Putamen (tissue), 1 donor: Measurements from ENCODE around the gene ILK.
A peak's percentile ranks its signal among the peaks of the same experiment; 100 is the strongest.

ENCODE experiments used
- DNase-seq: peaks from one replicate; pipeline ENCODE4 v3.0.0-alpha.2; 2016; ENCODE audit warnings: low spot score

ILK gene

GRCh38 chr11:6636480-6636879, 32.9 kb downstream of the ILK start:
- DNase-seq = no peak

GRCh38 chr11:6637871-6638270, 34.3 kb downstream of the ILK start:
- no peak for DNase-seq

- no peak for DNase-seq
Measured at GRCh38 chr11:6638429-6638828, 34.9 kb downstream of the ILK start.

GRCh38 chr11:6640036-6640984, 36.7 kb downstream of the ILK start:
- no peak for DNase-seq

- DNase-seq = peak; percentile 70
Measured at GRCh38 chr11:6640985-6641701, 37.6 kb downstream of the ILK start.

- no peak for DNase-seq
Measured at GRCh38 chr11:6642957-6643356, 39.4 kb downstream of the ILK start.

- DNase-seq = no peak
Measured at GRCh38 chr11:6646071-6646470, 42.5 kb downstream of the ILK start.

- DNase-seq = no peak
Measured at GRCh38 chr11:6646576-6646917, 43.0 kb downstream of the ILK start.

- no peak for DNase-seq
Measured at GRCh38 chr11:6646918-6647679, 43.5 kb downstream of the ILK start.

GRCh38 chr11:6647836-6648235, 44.3 kb downstream of the ILK start:
- no peak for DNase-seq

- DNase-seq = no peak
Measured at GRCh38 chr11:6648501-6648900, 44.9 kb downstream of the ILK start.

GRCh38 chr11:6650104-6650503, 46.5 kb downstream of the ILK start:
- DNase-seq = no peak

- no peak for DNase-seq
Measured at GRCh38 chr11:6650980-6651379, 47.4 kb downstream of the ILK start.

GRCh38 chr11:6652182-6652581, 48.6 kb downstream of the ILK start:
- DNase-seq = no peak

GRCh38 chr11:6653097-6653496, 49.5 kb downstream of the ILK start:
- DNase-seq = no peak

GRCh38 chr11:6653656-6654055, 50.1 kb downstream of the ILK start:
- DNase-seq = no peak

- peak; percentile 18 for DNase-seq
Measured at GRCh38 chr11:6654281-6655019, 50.9 kb downstream of the ILK start.

GRCh38 chr11:6655020-6655789, 51.6 kb downstream of the ILK start:
- DNase-seq = peak; percentile 13

- DNase-seq = no peak
Measured at GRCh38 chr11:6655790-6656583, 52.4 kb downstream of the ILK start, which contains the start of gene DCHS1. Gene DCHS1 (minus strand): TSS chr11:6655809. CDS start chr11:6641613, 14,196 bp downstream.

- no peak for DNase-seq
Measured at GRCh38 chr11:6656584-6656915, 53.0 kb downstream of the ILK start.
